ENCODE results near the gene ARID1B. TPM values are rescaled to one million over a fixed set of nuclear protein-coding genes. Genes with fewer than 3 reads are reported as not detected.

Gene ARID1B
- total and polyA plus RNA-seq, 8 donors: 67.6 to 102 (median 99.0) TPM

- ATAC-seq (no peak), DNase-seq (no peak)
- H3K4me3 ChIP-seq: no peak overlapping the region
- H3K27ac ChIP-seq: no peak overlapping the region
- no peak for TF ChIP-seq CTCF (IDR thresholded peaks at IDR 0.05)
- H3K9me3 ChIP-seq: no peaks in the 10 kb centered on the region
- H3K4me1 ChIP-seq: no peaks in the 10 kb centered on the region
- intact Hi-C loops (cut with DNase I): loop anchor here in 1 of 2 donors (10.0 kb wide), 1 partner anchor 1467 kb away; no protein-coding TSS in a partner anchor
- no peaks in the 10 kb centered on the region for H3K27me3 ChIP-seq
- peaks cover 0 to 6% of the 10 kb centered on the region in 2 donors for H3K36me3 ChIP-seq
These were observed 384.7 kb downstream of the ARID1B start for GRCh38 chr6:157161912-157162311.

DNA sequence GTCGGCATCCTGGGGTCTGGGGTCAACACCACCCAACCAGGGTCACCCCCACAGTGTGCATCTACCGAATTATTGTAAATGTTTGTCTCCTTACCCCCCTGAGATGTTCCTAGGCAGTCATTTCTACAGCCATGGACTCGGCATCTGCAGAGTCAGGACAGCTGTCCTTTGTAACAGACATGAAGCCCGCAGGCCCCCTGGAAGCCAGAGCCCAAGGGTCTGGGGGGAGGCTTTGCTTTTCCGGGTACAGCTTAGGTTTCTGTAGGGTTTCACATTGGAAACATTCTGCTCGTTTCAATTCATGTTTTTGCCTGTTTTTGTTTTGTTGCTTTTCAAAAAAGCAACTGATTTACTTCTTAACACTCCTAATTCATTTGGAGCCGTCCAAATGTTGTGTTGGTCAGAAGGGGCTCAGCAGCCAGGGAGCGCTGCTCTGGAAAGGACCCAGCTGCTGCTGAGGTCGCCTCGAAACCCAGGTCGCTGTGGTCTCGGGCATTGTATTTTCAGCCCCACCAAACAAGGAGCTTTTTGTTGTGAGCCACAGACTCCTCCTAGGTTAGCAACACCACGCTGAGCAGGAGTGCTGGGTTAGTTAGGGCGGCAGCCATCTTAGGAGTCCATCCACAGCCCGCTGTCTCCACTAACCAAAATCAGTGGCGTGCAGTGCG, 385.7 kb downstream of the ARID1B start:
- Histone ChIP-seq H3K36me3 (peaks cover 0 to 12% of the 10 kb centered on the region in 2 donors), H3K27me3 (no peaks in the 10 kb centered on the region), H3K9me3 (no peaks in the 10 kb centered on the region), H3K4me1 (no peaks in the 10 kb centered on the region), H3K4me3 (no peak overlapping the region), H3K27ac (no peak overlapping the region)
- intact Hi-C loops (cut with DNase I): loop anchor here in 1 of 2 donors (10.0 kb wide), 1 partner anchor 1468 kb away; no protein-coding TSS in a partner anchor
- ATAC-seq (no peak), DNase-seq (peak in 1 of 4 donors; percentile 54)
- no peak for TF ChIP-seq CTCF (IDR thresholded peaks at IDR 0.05)

DNA sequence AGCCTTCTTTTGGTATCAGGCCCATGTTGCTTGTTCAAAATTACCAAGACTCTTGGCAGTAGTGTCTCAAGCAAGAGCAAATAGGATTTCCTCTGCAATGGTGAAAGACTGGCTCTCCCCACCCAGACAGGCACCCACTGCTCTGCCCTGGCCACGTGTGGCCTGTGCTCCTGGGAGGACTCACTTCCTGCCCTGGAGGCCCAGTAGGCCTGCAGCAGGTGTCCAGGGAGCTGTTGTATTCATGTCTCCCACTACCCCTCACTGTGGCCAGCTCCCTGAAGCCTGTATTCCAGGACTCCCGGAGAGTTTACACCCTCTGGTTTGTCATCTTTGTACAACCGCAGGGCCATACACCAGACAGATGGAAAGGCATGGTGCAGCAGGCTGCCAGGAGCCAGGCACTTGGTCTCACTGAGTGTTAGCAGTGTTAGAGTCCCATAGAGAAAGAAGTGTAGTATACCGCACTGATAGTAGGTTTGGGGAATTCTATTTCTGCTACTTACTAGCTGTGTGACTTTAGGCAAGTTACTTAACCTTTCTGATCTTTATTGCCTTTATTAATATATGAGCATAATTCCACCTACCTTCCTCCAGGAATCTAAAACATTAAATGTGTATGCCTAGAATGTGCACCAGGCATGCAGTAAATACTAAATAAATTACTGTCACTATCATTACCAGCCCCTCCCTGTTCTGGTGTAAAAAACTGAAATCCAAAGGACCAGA, 386.4 kb downstream of the ARID1B start:
- Histone ChIP-seq H3K27ac (no peak overlapping the region), H3K27me3 (no peaks in the 10 kb centered on the region), H3K9me3 (no peaks in the 10 kb centered on the region), H3K4me3 (no peak overlapping the region), H3K4me1 (no peaks in the 10 kb centered on the region), H3K36me3 (peaks cover 0 to 19% of the 10 kb centered on the region in 2 donors)
- no peak for ATAC-seq
- intact Hi-C loops (cut with DNase I): loop anchor here in 1 of 2 donors (10.0 kb wide), 1 partner anchor 1469 kb away; no protein-coding TSS in a partner anchor
- no peak for DNase-seq
- no peak for TF ChIP-seq CTCF (IDR thresholded peaks at IDR 0.05)

DNA sequence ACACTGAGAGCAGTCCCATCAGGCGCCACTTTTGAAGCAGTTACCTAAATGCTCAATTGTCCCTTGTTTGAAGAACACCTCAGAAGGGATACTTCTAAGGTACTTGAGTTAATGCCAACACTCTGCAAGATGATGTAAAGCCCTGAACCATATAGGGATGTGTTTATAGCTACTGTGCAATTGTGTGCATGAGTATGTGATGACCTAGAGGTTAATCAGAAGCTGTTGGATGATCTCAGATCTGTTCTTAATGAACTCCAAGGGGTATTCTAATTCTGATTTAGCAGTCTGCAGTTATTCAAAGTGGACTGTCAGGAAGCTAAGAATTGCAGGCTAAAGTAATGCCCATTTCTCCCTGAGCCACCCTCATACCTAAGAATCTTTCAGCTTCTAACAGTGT, 387.8 kb downstream of the ARID1B start:
- H3K4me3 ChIP-seq: no peak overlapping the region
- intact Hi-C loops (cut with DNase I): loop anchor here in 1 of 2 donors (10.0 kb wide), 1 partner anchor 1470 kb away; no protein-coding TSS in a partner anchor
- no peaks in the 10 kb centered on the region for H3K9me3 ChIP-seq
- H3K36me3 ChIP-seq: peaks cover 0 to 25% of the 10 kb centered on the region in 2 donors
- H3K4me1 ChIP-seq: peaks cover 0 to 4% of the 10 kb centered on the region in 2 donors
- ATAC-seq (no peak), DNase-seq (no peak)
- no peak overlapping the region for H3K27ac ChIP-seq
- H3K27me3 ChIP-seq: no peaks in the 10 kb centered on the region
- no peak for TF ChIP-seq CTCF (IDR thresholded peaks at IDR 0.05)

DNA sequence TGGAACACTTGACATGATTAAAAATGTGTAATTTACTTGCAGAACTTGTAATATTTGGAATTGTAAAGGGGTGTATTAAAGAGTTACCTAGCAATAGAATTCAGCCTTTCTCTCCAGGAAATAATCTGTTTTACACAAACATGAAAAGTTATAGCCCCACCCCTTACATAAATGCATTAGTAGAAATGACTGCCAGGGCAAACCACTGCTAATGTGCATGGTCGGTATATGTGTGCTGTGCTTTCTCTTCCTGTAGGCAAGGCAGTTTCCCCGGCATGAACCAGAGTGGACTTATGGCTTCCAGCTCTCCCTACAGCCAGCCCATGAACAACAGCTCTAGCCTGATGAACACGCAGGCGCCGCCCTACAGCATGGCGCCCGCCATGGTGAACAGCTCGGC, 389.6 kb downstream of the ARID1B start:
- intact Hi-C loops (cut with DNase I): loop anchor here in 1 of 2 donors (10.0 kb wide), 1 partner anchor 1472 kb away; no protein-coding TSS in a partner anchor
- no peak overlapping the region for H3K4me3 ChIP-seq
- TF ChIP-seq CTCF (IDR thresholded peaks at IDR 0.05): no peak
- no peak overlapping the region for H3K27ac ChIP-seq
- ATAC-seq (no peak), DNase-seq (no peak)
- no peaks in the 10 kb centered on the region for H3K9me3 ChIP-seq
- H3K27me3 ChIP-seq: no peaks in the 10 kb centered on the region
- H3K4me1 ChIP-seq: peaks cover 0 to 4% of the 10 kb centered on the region in 2 donors
- peaks cover 0 to 25% of the 10 kb centered on the region in 2 donors for H3K36me3 ChIP-seq
